GM19238 (cell line): ENCODE data around the gene FGF19.
"Not testable (repeated sequence)": the region's sequence is repeated elsewhere in the genome, so short reads cannot be mapped to it uniquely, and the experiment has no call there.

Source experiments
- DNase-seq: peaks from one replicate; pipeline ENCODE4 v3.0.0; 2011; ENCODE audit warnings: low spot score; ENCODE audit not compliant: insufficient read length

Gene FGF19

DNA sequence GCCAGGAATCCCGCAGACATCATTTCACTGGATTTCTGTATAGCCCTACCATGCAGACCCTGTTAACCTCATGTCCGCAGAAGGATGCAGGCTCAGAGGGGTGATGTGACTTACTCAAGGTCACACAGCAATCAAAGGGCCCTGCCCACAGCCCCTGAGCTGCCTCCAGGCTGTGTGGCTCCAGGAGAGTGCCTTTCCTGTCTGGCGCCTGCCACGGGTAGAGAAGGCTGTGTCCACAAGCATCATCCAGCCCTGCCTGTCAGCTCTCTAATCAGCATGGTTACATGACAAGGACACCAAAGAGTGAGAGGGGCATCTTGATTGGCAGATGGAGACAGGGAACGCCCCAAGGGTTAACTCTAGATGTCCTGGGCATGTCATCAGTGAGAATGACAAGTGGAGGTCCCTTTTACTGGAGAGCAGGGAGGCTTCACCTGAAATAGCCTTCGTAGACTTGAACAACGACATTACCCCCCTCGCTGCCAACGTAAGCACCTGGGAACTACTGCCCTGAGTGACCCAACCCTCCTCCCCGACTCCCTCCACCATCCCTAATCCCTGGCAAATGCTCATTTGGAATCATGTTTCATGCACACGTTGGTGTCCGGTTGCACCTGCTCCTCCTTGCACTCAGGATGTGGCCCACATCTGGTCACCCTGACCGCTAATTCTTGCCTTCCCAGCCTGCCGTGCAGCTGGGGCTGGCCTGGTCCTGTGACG is 6.9 kb downstream of the FGF19 start:
- DNase-seq = no peak

DNA sequence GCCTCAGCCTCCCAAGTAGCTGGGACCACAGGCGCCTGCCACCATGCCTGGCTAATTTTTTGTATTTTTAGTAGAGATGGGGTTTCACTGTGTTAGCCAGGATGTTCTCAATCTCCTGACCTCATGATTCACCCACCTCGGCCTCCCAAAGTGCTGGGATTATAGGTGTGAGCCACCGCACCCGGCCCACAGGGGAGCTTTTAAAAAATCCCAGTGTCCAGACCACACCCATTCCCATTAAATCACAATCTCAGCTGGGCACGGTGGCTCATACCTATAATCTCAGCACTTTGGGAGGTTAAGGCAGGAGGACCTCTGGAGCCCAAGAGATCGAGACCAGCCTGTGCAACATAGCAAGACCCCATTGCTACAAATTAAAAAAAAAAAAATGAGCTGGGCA is 7.8 kb downstream of the FGF19 start:
- DNase-seq = not testable (repeated sequence)

DNA sequence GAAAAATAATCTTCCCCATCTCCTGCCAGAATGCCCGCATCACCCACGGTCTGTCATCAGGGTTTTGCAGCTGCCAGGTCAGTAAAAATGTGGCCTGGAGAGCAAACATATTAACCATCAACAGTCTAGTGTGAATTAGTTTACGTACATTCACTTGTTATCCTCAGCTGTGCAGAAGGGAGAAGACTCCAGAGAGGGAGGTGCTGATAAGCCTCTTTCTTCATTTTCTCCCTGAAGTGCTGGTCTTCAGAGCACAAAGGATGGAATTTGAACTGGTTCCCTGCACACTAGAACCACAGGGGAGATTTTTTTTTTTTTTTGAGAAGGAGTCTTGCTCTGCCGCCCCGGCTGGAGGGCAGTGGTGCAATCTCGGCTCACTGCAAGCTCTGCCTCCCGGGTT is 8.2 kb downstream of the FGF19 start:
- no peak for DNase-seq

DNA sequence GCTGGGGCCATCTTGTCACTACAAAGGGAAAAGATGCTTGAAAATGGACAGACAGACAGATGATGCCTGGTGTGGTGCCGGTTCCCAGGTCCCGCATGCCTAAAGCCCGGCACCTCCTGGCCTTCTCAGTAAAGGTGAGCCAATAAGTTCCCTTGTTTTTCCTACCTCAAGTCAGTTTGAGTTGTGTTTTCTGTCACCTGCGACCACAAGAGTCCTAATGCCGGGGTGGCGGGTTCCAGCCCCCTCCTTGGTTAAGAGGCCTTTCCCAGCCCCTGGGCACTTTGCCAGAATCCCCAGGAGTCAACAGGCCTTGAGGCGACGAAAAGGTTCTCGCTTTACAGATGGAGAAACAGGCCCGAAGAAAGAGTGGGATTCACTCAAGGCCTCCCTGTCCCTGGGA is 9.0 kb downstream of the FGF19 start:
- no peak for DNase-seq

DNA sequence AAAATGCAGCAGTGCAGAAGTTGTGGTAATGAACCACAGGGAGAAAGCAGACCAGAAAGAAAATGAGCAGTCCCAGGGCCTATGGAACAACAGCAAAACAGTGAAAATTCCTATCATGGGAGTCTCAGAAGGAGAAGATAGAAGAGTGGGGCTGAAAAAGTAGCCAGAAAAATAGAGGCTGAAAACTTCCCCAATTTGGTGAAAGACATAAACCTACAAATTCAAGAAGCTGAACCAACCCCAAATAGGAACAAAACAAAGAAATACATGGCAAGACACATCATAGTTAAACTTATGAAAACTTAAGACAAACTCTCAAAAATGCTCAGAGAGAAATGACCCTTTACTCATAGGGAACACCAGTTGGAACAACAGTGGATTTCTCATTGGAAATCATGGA is 11.4 kb downstream of the FGF19 start:
- no peak for DNase-seq

DNA sequence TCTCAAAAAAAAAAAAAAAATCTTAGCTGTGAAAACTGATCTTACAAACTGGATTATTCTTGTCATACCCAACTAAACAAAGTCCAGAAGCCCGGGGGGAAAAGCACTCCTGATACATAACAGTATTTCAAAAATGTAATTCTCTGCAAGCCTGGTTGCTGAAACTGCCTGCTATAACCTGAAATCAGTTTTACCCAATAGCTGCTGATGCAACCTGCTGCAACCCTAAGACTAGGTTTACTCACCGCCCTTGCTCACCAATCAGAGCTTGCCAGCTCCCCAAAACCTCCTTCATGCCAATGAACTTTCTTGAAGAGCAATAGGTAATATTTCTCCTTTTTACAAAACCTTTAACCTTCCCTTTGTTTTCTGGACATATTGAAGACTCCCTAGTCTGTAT is 12.4 kb downstream of the FGF19 start:
- DNase-seq = no peak

DNA sequence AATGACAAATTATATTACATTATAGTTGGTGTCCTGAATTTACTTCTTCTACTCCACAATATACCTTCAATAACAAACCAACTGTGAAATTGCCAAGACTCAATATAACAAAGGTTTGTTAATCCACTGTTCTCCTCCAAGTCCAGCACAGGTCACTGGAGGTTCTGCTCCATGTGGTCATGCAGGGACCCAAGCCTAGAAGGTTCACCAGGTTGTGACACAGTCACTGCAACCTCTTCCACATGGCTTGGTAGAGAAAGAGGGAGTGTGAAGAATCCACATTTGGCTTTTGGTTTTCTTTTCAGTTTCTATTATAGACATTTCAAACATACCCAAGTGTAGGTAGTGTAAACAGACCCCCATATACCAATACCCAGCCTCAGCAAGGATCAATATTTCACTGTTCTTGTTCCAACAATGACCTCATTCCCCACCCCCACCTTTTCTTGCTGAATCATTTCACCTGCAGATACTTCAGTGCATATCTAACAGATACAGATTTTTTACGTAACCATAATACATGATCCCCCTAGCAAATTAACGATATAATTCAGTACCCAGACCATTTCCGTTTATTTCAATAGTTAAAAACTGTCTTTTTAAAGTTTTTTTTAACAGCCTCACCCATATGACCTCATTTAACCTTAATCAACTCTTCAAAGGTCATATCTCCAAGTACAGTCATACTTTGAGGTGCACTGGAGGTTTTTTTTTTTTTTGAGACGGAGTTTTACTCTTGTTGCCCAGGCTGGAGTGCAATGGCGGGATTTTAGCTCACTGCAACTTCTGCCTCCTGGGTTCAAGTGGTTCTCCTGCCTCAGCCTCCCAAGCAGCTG is 14.1 kb downstream of the FGF19 start:
- no peak for DNase-seq

DNA sequence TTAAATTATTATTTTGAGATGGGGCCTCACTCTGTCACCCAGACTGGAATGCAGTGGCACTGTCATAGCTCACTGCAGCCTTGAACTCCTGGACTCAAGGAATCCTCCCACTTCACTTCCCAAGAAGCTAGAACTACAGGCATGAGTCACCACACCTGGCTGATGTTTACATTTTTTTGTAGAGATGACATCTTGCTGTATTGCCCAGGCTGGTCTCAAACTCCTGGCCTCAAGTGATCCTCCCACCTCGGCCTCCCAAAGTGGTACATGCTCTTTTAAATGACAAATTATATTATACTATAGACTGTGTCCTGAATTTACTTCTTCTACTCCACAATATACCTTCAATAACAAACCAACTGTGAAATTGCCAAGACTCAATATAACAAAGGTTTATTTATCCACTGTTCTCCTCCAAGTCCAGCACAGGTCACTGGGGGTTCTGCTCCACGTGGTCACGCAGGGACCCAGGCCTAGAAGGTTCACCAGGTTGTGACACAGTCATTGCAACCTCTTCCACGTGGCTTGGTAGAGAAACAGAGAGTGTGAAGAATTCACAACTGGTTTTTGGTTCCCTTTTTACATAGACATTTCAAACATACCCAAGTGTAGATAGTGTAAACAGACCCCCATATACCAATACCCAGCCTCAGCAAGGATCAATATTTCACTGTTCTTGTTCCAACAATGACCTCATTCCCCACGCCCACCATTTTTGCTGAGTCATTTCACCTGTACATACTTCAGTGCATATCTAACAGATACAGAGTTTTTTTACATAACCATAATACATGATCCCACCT is 15.7 kb downstream of the FGF19 start:
- DNase-seq = not testable (repeated sequence)

DNA sequence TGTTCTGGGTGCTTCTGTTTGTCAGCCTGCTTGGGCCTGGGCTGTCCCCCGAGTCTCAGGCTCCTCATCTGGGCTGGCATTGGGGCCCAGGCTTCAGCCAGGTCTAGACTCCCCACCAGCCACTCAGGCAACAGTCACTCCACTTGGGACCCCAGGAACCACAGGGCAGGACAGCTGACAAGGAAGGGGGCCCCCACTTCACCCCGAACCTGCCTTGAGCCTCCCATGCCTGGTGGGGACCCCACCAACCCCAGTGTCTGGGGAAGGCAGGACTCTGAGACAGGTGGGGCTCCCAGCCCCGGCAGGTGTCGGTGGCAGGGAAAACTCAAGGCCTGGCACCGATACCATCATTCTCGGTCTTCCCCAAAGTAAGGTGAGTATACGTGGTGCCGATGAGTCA is 17.0 kb downstream of the FGF19 start:
- DNase-seq = no peak

DNA sequence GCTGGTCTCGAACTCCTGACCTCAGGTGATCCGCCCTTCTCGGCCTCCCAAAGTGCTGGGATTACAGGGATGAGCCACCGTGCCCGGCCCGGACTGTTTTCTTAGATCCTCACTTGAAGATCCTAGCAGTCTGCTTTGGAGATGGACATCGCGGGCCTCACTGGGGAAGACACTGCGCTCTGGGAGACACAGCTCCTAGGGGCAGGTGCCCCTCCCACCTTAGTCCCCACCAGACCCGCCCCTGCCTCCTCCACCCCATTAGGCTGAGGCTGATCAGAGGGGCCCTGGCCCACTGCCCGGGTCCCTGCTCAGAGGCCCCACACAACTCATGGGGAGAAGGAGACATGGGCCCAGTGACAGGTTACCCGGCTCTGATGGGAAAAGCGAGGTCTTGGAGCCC is 17.4 kb downstream of the FGF19 start:
- DNase-seq = no peak

DNA sequence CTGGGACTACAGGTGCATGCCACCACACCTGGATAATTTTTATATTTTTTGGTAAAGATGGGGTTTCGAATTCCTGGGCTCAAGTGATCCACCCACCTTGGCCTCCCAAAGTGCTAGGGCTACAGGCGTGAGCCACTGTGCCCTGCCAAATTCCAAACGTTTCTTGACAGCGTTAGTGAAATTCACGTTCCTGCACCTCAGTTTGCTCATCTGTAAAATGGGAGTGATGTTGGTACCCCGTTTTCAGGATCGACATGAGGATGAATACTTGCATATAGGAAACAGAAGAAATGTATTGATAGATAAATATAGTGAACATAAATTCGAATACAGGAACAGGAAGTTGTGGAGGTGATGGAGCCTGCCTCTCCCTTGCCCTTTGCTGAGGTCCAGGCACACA is 18.5 kb downstream of the FGF19 start:
- no peak for DNase-seq

DNA sequence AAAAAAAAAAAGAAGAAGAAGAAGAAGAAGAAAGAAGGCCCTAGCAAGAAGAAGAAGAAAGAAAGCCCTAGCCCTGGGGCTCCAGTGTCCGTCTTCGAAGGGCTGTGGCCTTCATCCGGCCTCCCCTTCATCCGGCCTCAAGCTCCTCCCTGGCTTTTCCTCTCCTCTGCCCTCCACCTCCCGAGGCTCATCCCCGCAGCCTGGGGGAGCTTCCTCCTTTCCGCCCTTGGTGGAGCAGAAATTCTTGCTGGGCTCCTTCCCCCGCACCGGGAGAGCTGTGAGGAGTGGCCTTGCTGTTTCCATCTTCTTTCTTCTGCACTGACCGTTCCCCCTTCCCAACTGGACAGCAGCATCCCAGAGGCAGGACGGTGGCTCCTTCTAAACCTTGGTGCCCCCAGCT is 19.2 kb downstream of the FGF19 start:
- DNase-seq = no peak

DNA sequence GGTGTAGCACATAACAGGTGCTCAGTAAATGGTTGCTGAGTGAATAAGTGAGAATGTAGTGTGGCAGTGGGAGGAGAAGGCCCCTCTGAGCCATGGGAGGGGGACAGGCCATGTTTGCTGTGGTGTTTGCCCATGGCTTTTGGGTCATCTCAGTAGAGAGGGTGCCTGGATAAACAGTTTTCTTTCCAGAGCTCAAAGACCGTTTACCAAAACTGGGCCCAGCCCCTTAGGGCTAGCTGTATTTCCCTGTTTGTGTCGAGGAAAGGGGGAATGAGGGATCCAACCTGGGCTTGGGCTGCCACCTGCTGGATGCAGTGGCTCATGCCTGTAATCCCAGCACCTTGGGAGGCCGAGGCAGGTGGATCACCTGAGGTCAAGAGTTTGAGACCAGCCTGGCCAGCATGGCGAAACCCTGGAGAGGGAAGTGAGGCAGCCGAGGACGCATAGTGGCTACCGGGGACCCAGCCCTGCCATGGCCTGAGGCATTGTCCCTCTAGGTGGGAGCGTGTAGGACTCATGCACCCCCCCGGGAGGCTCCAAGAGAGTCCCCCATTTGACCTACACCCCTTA is 20.0 kb downstream of the FGF19 start:
- no peak for DNase-seq

DNA sequence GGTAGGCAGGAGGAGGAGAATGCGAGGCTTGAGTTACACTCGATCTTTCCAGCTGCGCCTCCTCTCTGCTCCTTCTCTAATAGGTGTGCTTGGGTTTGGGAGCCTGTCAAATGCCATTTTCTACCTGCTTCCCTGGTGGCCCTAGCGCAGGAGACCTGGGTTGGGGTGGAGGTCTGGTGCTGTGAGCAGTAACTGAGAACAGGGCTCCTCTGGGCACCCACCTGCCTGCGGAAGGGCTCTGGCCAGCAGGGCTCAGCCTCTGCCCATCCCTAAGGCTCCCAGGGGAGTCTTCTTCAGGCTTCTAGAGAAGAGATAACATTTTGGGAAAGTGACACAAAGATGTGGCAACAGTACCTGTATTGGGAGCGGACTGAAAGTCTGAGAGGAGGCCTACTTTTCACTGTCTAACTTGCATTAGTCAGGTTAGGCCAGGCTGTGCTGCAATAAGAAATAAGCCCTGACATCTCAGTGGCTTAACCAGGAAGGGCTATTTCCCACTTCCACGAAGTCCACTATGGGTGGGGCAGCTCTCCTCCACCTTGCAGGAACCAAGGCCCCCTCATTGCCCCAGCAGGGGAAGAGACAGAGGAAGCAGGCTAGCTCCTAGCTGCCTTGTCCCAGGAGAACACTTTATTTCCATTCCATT is 21.0 kb downstream of the FGF19 start:
- DNase-seq = no peak

DNA sequence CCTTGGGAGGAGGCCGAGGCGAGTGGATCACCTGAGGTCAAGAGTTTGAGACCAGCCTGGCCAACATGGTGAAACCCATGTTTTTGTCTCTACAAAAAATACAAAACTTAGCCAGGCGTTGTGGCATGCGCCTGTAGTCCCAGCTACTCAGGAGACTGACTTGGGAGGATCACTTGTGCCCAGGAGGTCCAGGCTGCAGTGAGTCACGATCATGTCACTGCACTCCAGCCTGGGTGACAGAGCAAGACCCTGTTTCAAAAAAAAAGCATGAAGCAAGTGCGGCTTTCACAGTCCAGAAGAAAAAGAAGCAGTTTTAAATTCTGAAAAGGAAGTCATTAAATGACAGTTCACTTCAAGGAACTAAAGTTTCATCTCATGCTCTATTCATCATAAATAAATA is 21.6 kb downstream of the FGF19 start:
- no peak for DNase-seq

DNA sequence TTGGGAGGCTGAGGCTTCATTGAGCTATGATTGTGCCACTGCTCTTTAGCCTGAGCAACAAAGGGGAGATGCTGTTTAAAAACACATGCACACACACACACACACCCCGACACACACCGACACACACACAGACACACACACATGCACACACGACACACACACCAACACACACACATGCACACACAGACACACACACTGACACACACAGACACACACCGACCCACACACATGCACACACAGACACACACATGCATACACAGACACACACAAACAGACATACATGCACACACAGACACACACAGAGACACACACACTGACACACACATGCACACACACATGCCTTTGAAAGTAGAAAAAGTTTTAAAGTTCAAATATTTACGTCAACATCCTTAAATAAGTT is 23.1 kb downstream of the FGF19 start:
- DNase-seq = no peak

DNA sequence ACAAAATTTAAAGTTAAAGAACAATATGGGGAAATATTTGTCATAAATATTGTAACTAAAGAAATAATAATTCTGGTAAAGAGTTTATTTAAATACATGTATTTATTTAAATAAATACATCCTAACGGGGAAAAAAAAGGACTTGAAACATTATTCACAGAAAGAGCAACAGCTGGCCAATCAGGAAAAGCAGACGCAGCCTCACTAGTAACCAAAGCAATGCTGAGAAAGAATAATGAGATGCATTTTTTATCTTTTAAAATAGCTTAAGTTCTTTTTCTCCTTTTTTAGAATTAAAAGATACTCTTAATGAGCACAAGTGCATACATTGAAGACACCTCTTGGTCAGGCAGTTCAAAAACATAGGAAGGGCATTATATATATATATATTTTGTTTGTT is 26.1 kb downstream of the FGF19 start:
- DNase-seq = no peak

DNA sequence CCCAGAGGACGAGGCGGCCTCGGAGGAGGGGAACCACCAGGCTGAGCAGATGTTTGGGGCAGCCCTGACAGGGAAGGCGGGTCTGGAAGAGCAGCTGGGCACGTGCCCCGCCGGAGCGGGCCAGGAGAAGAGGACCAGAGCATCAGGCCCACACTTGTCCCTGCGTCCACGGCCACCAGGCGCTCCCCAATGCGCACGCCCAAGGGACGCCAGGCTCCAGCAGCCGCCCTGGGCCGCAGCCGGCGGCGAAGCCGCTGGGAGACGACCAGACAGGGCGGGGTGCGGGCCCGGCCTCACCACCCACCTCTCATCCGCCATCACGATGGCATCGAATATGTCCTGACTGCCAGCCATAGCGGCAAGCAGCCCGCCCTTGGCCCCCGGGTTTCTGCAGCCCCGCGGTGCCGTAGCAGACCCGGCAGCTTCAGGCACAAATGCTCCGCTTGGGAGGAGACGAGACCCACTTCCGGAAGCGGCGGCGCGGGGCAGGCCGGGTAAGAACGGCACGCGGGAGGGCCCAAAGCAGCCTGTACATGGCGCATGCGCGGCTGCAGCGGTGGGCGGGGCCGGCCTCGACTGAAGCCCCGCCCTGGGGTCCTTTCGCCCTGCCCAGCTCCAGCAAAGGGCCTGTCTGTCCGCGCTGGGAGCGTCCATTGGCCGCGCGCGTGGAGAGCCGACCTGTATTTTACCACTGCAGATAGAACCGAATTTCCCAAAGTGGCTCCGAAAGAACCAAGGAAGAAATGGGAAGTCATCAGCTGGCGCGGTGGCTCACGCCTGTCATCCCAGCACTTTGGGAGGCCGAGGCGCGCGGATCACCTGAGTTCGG is 28.7 kb downstream of the FGF19 start, which contains the start of gene LTO1:
Gene LTO1, minus strand, starts transcription at position 468 of the 829 bp plus-strand sequence. Its CDS starts 114 bp downstream, at position 354.
- DNase-seq = peak; percentile 97

DNA sequence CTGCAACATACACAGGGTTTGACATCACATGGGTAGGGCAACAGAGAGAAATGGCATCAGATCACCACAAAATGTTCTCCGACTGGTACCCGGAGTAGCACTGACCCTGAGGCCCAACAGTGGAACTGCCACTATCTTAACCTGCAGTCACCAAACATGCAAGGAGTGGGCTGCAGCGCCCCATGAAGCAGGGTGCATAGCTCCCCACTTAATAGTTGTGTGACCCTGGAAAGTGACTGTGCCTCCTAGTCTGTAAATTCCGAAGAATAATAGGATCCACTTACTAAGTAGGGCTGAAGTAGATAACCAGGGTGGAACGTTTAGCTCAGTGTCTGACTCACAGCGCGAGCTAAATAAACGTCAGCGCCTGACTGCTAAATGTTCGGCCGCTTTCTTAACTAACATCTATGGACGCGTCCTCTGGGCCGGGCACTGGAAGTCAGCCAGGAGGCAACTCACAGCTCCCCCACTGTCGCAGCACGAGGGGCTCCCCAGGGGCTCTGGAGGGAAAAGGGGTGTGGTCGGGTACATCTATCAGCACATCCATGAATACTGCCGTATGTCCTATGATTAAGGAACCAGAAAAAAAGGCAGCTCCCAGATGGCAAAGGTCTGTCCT is 29.4 kb downstream of the FGF19 start:
- no peak for DNase-seq
